ENCODE results near the gene DLL1.
A peak's percentile ranks its signal among the peaks of the same experiment; 100 is the strongest.

The DLL1 gene

DNA sequence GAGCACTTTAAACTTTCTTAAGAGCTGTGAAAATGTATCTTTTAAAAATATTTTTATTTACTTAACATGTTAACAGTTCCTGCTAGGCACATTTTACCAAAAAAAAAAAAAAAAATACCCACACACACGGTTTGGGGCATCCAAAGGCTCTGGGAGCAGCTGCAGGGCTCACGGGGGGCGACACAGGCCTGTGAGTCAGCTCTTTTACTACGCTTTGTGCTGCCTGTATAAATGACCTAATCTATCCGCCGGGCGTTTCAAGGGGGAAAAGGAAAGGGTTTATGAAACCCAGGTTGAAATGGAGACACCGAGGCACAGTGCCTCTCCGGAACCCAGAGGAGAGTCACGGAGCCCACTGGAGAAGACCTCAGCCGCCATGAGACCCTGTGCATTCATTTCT lies 40.4 kb downstream of the DLL1 start:
- Histone ChIP-seq H3K27ac (no peak overlapping the region), H3K4me3 (no peak overlapping the region)
- no peak for DNase-seq (ENCODE audit: low spot score)
- TF ChIP-seq, protein P1, sequence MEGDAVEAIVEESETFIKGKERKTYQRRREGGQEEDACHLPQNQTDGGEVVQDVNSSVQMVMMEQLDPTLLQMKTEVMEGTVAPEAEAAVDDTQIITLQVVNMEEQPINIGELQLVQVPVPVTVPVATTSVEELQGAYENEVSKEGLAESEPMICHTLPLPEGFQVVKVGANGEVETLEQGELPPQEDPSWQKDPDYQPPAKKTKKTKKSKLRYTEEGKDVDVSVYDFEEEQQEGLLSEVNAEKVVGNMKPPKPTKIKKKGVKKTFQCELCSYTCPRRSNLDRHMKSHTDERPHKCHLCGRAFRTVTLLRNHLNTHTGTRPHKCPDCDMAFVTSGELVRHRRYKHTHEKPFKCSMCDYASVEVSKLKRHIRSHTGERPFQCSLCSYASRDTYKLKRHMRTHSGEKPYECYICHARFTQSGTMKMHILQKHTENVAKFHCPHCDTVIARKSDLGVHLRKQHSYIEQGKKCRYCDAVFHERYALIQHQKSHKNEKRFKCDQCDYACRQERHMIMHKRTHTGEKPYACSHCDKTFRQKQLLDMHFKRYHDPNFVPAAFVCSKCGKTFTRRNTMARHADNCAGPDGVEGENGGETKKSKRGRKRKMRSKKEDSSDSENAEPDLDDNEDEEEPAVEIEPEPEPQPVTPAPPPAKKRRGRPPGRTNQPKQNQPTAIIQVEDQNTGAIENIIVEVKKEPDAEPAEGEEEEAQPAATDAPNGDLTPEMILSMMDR (IDR thresholded peaks at IDR 0.05), result no peak

DNA sequence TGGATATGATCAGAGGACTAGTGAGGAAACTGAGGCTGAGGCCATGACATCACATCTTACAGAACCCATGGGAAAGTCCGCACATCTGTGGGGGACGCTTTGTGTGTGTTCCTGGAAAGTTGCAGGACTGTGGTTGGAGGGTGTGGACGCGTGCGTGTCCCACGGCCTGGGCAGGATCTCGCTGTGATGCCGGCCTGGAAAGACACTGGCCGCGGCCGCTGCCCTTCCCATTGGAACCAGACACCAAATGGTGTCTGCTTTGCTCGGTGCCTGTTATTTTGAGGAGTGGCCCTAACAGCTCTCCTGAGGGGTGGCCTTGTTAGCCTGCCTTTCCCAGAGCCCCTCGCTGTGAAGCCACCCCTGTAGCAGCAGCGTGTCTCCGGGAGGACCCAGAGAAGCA lies 41.1 kb downstream of the DLL1 start:
- DNase-seq (ENCODE audit: low spot score), result no peak
- TF ChIP-seq, protein P1 (IDR thresholded peaks at IDR 0.05), result no peak
- H3K4me3 ChIP-seq, result no peak overlapping the region
- H3K27ac ChIP-seq, result no peak overlapping the region

DNA sequence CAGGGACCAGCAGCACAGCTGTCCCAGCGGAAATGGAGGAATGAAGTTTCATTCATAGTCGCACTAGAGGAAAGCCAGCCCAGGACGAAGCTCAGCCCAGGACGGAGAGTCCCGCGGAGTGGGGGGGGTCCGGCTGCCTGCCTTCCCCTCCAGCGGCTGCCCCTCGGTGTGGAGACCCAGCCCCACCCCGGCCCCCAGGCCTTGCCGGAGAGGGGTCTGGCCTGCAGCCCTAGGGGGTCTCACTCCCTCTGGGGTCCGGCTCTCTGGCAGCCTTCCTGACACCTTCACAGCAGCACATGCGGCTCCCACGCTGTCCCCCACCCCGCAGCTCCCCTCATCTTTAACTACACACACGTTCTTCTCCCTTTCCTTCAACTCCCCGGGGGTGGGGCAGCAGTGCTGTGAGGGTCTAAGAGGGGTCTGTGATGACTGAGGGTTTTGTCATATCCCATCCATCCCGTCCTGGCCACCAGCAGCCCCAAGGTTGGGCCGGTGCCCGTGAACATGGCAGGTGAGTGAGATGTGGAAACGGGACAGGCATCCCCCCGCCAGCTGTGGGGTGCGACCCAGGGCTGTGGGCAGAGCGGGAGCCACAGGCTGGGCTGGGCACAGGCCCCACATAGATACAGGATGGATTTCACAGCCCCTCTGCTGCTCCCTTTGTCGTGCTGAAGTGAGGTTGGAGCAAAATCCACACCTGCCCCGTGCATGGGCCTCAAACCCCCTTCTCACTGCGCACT lies 41.8 kb downstream of the DLL1 start:
- Histone ChIP-seq H3K4me3 (no peak overlapping the region), H3K27ac (no peak overlapping the region)
- TF ChIP-seq, protein P1 (IDR thresholded peaks at IDR 0.05), result no peak
- DNase-seq (ENCODE audit: low spot score), result no peak

DNA sequence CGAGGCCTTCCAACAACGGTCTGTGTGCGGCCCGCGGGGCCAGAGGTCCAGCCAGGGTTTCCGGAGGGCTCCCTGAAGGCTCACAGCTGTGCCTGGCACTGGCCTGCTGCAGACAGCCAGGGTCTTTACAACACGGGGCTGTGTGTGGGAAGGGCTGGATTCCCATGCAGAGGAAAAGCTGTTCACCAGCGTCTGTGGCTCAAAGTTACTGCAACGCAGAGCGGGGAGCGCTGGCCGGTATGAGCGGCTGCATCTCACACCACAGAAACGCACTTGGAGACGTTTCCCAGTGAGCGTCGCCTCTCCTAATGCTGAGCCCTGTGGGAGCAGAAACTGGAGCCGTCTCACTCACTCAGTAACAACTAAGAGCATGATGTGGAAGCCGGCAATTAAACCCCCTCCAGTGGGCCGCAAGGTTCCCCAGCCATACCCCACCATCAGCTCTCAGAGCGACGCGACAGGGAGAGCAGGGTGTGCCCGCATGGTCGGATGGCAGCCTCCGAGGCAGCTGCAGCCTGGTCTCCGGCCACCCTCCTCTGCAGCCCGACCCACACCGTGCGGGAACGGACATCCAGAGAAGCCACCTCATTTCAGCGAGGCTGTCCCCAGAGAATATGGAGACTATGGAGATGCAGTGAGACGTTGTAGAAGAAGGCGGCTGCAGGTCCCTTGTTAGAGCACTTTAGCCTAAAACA lies 42.6 kb downstream of the DLL1 start:
- TF ChIP-seq, protein P1 (IDR thresholded peaks at IDR 0.05), result no peak
- DNase-seq (ENCODE audit: low spot score), result no peak
- Histone ChIP-seq H3K4me3 (peak overlapping the region; percentile 11), H3K27ac (no peak overlapping the region)

DNA sequence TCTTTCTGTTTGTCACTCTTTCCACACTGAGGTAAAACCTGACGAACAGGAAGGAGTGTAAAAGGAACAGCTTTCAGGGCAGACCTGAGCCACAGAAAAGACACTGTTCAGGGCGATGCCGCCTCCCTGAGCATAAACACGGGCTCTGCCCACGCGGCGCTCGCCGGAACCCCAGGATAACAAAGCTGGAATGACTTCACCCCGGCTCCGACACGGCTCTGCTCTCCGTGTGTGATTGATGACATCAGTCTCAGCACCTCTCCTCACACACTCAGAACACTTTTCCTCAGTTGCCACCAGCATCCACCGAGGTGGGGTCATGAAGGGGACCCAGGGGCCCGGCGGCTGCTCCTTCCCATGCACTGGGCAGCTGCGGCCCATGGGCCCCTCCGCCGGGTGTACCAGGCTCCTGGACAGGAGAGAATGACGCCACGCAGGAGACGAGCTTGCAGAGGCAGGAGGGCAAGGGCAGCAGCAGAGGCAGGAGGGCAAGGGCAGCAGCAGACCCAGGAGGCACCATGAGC lies 43.6 kb downstream of the DLL1 start:
- Histone ChIP-seq H3K4me3 (no peak overlapping the region), H3K27ac (no peak overlapping the region)
- TF ChIP-seq, protein P1 (IDR thresholded peaks at IDR 0.05), result no peak
- no peak for DNase-seq (ENCODE audit: low spot score)

DNA sequence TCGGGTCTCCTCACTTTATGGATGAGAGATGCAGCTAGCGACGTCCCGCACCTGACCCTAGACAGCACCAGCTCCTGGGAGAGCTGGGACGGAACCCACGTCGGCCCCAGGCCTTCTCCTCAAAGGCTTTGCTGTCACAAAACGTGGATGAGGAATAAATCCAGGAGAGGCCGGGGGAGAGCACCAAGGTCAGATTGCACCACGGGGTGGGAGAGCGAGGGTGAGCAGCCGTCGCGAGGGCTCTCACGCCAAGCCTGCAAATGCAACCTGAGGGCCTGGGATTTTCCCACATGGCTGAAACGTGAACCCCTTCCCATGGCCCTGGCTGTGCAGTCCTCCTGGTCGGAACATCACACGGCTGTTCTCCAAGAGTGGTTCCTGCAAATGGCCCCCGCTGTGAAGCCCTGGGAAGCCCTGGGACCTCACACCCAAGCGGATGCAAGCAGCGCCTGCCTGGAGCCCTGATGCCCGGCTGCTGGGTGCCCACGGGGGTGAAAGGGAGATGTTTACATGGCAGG lies 45.3 kb downstream of the DLL1 start:
- TF ChIP-seq, protein P1 (IDR thresholded peaks at IDR 0.05), result no peak
- DNase-seq (ENCODE audit: low spot score), result no peak
- Histone ChIP-seq H3K27ac (no peak overlapping the region), H3K4me3 (no peak overlapping the region)

Measured in coronary artery (tissue), 2 donors.